MM.1S (cell line): ENCODE results near the gene CSH1.

Source experiments
- EZH2 ChIP-seq: fragments of 300-600 bp; sonication (generic); optimal IDR thresholded peaks from 2 replicates; pipeline ENCODE3; 2017; ENCODE audit warnings: low read depth, mild to moderate bottlenecking, antibody characterized with exemption, low read length, mixed read lengths
- EZH2phosphoT487 ChIP-seq: fragments of 300-600 bp; sonication (generic); IDR thresholded peaks from 2 replicates; pipeline ENCODE4 v1.6.1; 2018; ENCODE audit warnings: antibody characterized with exemption, low read length
- TF ChIP-seq, protein P1 (sequence below): fragments of 300-600 bp; sonication (generic); IDR thresholded peaks from 2 replicates; pipeline ENCODE4 v1.5.1; 2016; ENCODE audit warnings: antibody characterized with exemption, low read length, mixed read lengths

DNA sequence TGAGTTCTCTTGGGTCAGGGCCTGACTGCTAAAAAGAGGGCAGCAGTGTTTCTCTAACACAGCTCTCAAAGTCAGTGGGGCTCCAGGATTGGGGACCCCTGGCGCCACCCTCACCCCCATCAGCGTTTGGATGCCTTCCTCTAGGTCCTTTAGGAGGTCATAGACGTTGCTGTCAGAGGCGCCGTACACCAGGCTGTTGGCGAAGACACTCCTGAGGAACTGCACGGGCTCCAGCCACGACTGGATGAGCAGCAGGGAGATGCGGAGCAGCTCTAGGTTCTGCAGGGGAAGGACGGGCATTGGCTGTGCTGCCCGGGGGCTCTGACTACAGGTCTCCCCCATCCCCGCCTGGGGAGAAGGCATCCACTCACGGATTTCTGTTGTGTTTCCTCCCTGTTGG is 21.3 kb upstream of the CSH1 start:
- TF ChIP-seq, protein P1, sequence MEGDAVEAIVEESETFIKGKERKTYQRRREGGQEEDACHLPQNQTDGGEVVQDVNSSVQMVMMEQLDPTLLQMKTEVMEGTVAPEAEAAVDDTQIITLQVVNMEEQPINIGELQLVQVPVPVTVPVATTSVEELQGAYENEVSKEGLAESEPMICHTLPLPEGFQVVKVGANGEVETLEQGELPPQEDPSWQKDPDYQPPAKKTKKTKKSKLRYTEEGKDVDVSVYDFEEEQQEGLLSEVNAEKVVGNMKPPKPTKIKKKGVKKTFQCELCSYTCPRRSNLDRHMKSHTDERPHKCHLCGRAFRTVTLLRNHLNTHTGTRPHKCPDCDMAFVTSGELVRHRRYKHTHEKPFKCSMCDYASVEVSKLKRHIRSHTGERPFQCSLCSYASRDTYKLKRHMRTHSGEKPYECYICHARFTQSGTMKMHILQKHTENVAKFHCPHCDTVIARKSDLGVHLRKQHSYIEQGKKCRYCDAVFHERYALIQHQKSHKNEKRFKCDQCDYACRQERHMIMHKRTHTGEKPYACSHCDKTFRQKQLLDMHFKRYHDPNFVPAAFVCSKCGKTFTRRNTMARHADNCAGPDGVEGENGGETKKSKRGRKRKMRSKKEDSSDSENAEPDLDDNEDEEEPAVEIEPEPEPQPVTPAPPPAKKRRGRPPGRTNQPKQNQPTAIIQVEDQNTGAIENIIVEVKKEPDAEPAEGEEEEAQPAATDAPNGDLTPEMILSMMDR, result no peak
- TF ChIP-seq EZH2 (no peak), EZH2phosphoT487 (no peak)
